ENCODE results near the gene SEMA5A. TPM values are rescaled to one million over a fixed set of nuclear protein-coding genes. Genes with fewer than 3 reads are reported as not detected.

Gene SEMA5A
- total RNA-seq, 1 donor from 2014 or later = 13.8 TPM

DNA sequence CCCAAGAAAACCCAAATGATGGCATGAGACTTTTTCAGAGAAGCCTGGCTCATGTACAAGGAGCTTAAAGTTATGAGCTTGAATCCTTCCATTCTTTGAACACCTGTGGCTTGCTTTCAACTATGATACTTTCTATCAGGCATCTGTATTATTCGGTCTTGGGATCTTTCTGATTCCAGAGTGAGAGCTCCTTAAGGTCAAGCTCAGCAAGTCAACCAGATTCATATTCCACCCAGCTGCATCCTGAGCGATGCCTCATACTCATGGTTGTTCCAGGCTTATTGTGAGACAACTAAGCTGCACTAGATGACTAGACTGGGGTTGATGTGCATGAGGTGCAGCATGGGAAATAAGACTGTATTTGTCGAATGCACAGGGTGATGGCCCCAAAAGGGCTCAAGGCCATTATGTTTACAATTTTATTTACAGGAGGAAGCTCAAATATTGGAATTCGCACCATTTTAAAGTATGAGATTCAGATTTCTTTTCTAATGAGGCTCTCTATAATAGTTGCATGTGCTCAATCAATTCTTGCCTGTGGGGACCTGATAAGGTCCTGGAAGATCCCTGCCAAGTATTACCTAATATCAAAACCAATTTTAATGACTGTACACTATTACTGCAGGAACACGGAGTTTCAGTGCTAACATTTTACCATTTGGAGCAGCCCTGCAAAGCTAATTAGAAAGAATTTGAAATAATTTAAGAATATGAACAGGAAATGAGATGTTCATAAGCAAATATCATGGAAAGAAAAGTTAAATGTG, 453.8 kb downstream of the SEMA5A start:
- Histone ChIP-seq H3K9ac (ENCODE audit: low read length) (no peak overlapping the region), H3K4me2 (ENCODE audit: low read length) (no peak overlapping the region), H4K20me1 (ENCODE audit: insufficient read depth, low read length) (no peaks in the 10 kb centered on the region), H3K27me3 (ENCODE audit: insufficient read depth, low read length) (no peaks in the 10 kb centered on the region), H3K36me3 (ENCODE audit: insufficient read depth, low read length) (no peaks in the 10 kb centered on the region), H3K4me3 (ENCODE audit: insufficient read depth, low read depth, low read length) (no peak overlapping the region), H2AFZ (ENCODE audit: low read depth, low read length) (no peak overlapping the region), H3K27ac (ENCODE audit: low read depth, low read length) (no peak overlapping the region), H3K79me2 (ENCODE audit: insufficient read depth, low read length) (no peaks in the 10 kb centered on the region), H3K4me1 (ENCODE audit: insufficient read depth, low read length) (no peaks in the 10 kb centered on the region), H3K9me3 (ENCODE audit: insufficient read depth, low read depth, low read length) (no peaks in the 10 kb centered on the region)
- TF ChIP-seq EZH2 (IDR thresholded peaks at IDR 0.05; ENCODE audit: insufficient read depth, low read length) = no peak
- DNase-seq (ENCODE audit: low read depth) (no peak), FAIRE-seq (no peak)
- Mint-ChIP-seq H3K27ac (ENCODE audit: unreplicated experiment) (no peak overlapping the region), H3K27me3 (ENCODE audit: low read depth, unreplicated experiment) (no peaks in the 10 kb centered on the region), H3K4me3 (ENCODE audit: unreplicated experiment) (no peak overlapping the region), H3K4me1 (ENCODE audit: low read depth, unreplicated experiment) (peaks cover 5% of the 10 kb centered on the region), H3K36me3 (ENCODE audit: low read depth, unreplicated experiment) (no peaks in the 10 kb centered on the region), H3K9me3 (ENCODE audit: unreplicated experiment) (no peaks in the 10 kb centered on the region)

DNA sequence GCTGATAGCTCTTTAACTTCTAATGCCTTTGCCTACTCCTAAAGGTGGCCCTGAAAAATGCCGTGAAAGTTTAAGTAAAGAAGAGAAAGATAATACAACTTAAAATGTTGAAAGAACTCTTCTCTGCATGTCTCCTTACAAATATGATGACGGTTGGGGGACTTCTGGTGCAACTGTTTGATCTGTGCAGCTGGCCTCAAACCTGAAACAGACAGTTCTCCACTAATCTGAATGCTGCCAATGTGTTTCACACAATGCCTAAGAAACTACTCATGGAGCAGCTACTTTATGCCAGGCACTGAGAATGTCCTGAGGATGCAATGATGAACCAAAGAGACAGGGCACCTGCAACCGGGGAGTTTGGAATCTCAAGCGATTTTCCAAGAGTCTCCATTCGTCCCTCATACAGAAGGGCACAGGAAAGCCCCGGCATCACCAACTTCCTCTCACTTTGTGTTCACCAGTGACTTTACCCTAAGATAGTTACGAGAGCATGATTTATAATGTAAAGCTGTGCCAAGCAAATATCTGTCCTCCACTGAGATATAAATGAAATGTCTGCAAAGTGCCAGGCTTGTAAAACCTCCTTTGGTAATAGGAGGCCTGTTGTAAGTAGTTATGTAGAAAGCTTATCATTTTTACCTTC, 455.4 kb downstream of the SEMA5A start:
- Histone ChIP-seq H3K27me3 (ENCODE audit: insufficient read depth, low read length) (no peaks in the 10 kb centered on the region), H3K4me3 (ENCODE audit: insufficient read depth, low read depth, low read length) (no peak overlapping the region), H3K4me1 (ENCODE audit: insufficient read depth, low read length) (no peaks in the 10 kb centered on the region), H3K9me3 (ENCODE audit: insufficient read depth, low read depth, low read length) (no peaks in the 10 kb centered on the region), H3K79me2 (ENCODE audit: insufficient read depth, low read length) (no peaks in the 10 kb centered on the region), H3K9ac (ENCODE audit: low read length) (no peak overlapping the region), H2AFZ (ENCODE audit: low read depth, low read length) (no peak overlapping the region), H3K36me3 (ENCODE audit: insufficient read depth, low read length) (no peaks in the 10 kb centered on the region), H3K27ac (ENCODE audit: low read depth, low read length) (no peak overlapping the region), H4K20me1 (ENCODE audit: insufficient read depth, low read length) (no peaks in the 10 kb centered on the region), H3K4me2 (ENCODE audit: low read length) (no peak overlapping the region)
- DNase-seq (ENCODE audit: low read depth) (no peak), FAIRE-seq (no peak)
- H3K4me1 Mint-ChIP-seq (ENCODE audit: low read depth, unreplicated experiment) = peaks cover 5% of the 10 kb centered on the region
- H3K9me3 Mint-ChIP-seq (ENCODE audit: unreplicated experiment) = peaks cover 4% of the 10 kb centered on the region
- H3K4me3 Mint-ChIP-seq (ENCODE audit: unreplicated experiment) = no peak overlapping the region
- TF ChIP-seq EZH2 (IDR thresholded peaks at IDR 0.05; ENCODE audit: insufficient read depth, low read length) = no peak
- no peak overlapping the region for H3K27ac Mint-ChIP-seq (ENCODE audit: unreplicated experiment)
- no peaks in the 10 kb centered on the region for H3K27me3 Mint-ChIP-seq (ENCODE audit: low read depth, unreplicated experiment)
- no peaks in the 10 kb centered on the region for H3K36me3 Mint-ChIP-seq (ENCODE audit: low read depth, unreplicated experiment)

- H3K4me1 Mint-ChIP-seq (ENCODE audit: low read depth, unreplicated experiment) = peaks cover 4% of the 10 kb centered on the region
These were observed 456.0 kb downstream of the SEMA5A start for GRCh38 chr5:9089893-9090292.

More at GRCh38 chr5:9089893-9090292, 456.0 kb downstream of the SEMA5A start:
- Histone ChIP-seq H3K27ac (ENCODE audit: low read depth, low read length) (no peak overlapping the region), H2AFZ (ENCODE audit: low read depth, low read length) (no peak overlapping the region), H4K20me1 (ENCODE audit: insufficient read depth, low read length) (no peaks in the 10 kb centered on the region), H3K36me3 (ENCODE audit: insufficient read depth, low read length) (no peaks in the 10 kb centered on the region), H3K9me3 (ENCODE audit: insufficient read depth, low read depth, low read length) (no peaks in the 10 kb centered on the region), H3K9ac (ENCODE audit: low read length) (no peak overlapping the region), H3K4me1 (ENCODE audit: insufficient read depth, low read length) (no peaks in the 10 kb centered on the region), H3K79me2 (ENCODE audit: insufficient read depth, low read length) (no peaks in the 10 kb centered on the region), H3K4me3 (ENCODE audit: insufficient read depth, low read depth, low read length) (no peak overlapping the region), H3K27me3 (ENCODE audit: insufficient read depth, low read length) (no peaks in the 10 kb centered on the region), H3K4me2 (ENCODE audit: low read length) (no peak overlapping the region)
- H3K9me3 Mint-ChIP-seq (ENCODE audit: unreplicated experiment) = peaks cover 4% of the 10 kb centered on the region
- no peak overlapping the region for H3K27ac Mint-ChIP-seq (ENCODE audit: unreplicated experiment)
- no peak for TF ChIP-seq EZH2 (IDR thresholded peaks at IDR 0.05; ENCODE audit: insufficient read depth, low read length)
- no peak for TF ChIP-seq CTCF (IDR thresholded peaks at IDR 0.05; ENCODE audit: insufficient read depth, low read depth, low read length)
- FAIRE-seq (no peak), DNase-seq (ENCODE audit: low read depth) (no peak)
- no peaks in the 10 kb centered on the region for H3K36me3 Mint-ChIP-seq (ENCODE audit: low read depth, unreplicated experiment)
- H3K27me3 Mint-ChIP-seq (ENCODE audit: low read depth, unreplicated experiment) = no peaks in the 10 kb centered on the region
- H3K4me3 Mint-ChIP-seq (ENCODE audit: unreplicated experiment) = no peak overlapping the region

Data from astrocyte (in vitro differentiated cells and primary cell).